OCI-LY7 (cell line): ENCODE data around the gene FAM217A.

ENCODE experiments used
- EZH2phosphoT487 ChIP-seq: fragments of 200-600 bp; sonication (generic); IDR thresholded peaks from 2 replicates; pipeline ENCODE4 v1.6.1; 2018; ENCODE audit warnings: low read depth, borderline replicate concordance, mild to moderate bottlenecking, mixed run types, antibody characterized with exemption, low read length, moderate library complexity, mixed read lengths
- TF ChIP-seq, protein P1 (sequence below): fragments of 200-600 bp; sonication (generic); conservative IDR thresholded peaks from 2 replicates; pipeline ENCODE4 v1.5.1; 2014; ENCODE audit warnings: mild to moderate bottlenecking, antibody characterized with exemption, low read length, moderate library complexity, mixed read lengths

DNA sequence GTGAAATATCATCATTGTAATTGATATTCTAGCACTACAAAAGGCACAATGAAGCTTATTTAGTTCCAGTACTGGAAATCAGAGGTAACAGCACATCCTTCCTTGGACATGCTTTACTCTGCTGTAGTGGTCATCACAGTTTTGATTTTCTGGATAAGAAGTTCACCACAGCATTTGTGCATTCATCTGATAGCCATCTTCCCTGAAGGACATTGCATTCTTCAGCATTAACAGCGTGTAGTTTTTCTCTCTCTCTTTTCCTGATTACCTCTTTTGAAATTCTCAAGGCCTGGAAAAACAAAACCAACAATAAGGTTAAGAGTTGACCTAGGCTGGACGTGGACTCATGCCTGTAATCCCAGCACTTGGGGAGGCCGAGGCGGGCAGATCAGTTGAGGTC lies 36.8 kb upstream of the FAM217A start:
- TF ChIP-seq, protein P1, sequence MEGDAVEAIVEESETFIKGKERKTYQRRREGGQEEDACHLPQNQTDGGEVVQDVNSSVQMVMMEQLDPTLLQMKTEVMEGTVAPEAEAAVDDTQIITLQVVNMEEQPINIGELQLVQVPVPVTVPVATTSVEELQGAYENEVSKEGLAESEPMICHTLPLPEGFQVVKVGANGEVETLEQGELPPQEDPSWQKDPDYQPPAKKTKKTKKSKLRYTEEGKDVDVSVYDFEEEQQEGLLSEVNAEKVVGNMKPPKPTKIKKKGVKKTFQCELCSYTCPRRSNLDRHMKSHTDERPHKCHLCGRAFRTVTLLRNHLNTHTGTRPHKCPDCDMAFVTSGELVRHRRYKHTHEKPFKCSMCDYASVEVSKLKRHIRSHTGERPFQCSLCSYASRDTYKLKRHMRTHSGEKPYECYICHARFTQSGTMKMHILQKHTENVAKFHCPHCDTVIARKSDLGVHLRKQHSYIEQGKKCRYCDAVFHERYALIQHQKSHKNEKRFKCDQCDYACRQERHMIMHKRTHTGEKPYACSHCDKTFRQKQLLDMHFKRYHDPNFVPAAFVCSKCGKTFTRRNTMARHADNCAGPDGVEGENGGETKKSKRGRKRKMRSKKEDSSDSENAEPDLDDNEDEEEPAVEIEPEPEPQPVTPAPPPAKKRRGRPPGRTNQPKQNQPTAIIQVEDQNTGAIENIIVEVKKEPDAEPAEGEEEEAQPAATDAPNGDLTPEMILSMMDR, result no peak
- TF ChIP-seq EZH2phosphoT487, result no peak
